Measurements from ENCODE around the gene MSH2.
"Not testable (repeated sequence)": the region's sequence is repeated elsewhere in the genome, so short reads cannot be mapped to it uniquely, and the experiment has no call there.

The MSH2 gene

GRCh38 chr2:47402805-47403608, at the start of gene MSH2:
Gene MSH2 (plus strand): TSS chr2:47403156. CDS start chr2:47403192, 36 bp downstream.
- peak; percentile 66 for DNase-seq (ENCODE audit: low read depth)

GRCh38 chr2:47354013-47354847, 48.7 kb upstream of the MSH2 start:
- no peak for DNase-seq (ENCODE audit: low read depth)

GRCh38 chr2:47354848-47355204, 48.1 kb upstream of the MSH2 start:
- DNase-seq (ENCODE audit: low read depth), result no peak

GRCh38 chr2:47357483-47357882, 45.5 kb upstream of the MSH2 start:
- no peak for DNase-seq (ENCODE audit: low read depth)

- no peak for DNase-seq (ENCODE audit: low read depth)
Observed at GRCh38 chr2:47359375-47359868, 43.5 kb upstream of the MSH2 start.

GRCh38 chr2:47360283-47360682, 42.7 kb upstream of the MSH2 start:
- no peak for DNase-seq (ENCODE audit: low read depth)

GRCh38 chr2:47360927-47361326, 42.0 kb upstream of the MSH2 start:
- DNase-seq (ENCODE audit: low read depth), result peak; percentile 37

- not testable (repeated sequence) for DNase-seq (ENCODE audit: low read depth)
Observed at GRCh38 chr2:47361505-47362229, 41.3 kb upstream of the MSH2 start.

- no peak for DNase-seq (ENCODE audit: low read depth)
Observed at GRCh38 chr2:47373747-47374146, 29.2 kb upstream of the MSH2 start.

GRCh38 chr2:47375307-47375706, 27.6 kb upstream of the MSH2 start:
- no peak for DNase-seq (ENCODE audit: low read depth)

GRCh38 chr2:47379384-47379783, 23.6 kb upstream of the MSH2 start:
- no peak for DNase-seq (ENCODE audit: low read depth)

GRCh38 chr2:47381408-47381807, 21.5 kb upstream of the MSH2 start:
- DNase-seq (ENCODE audit: low read depth), result no peak

GRCh38 chr2:47386551-47386950, 16.4 kb upstream of the MSH2 start:
- DNase-seq (ENCODE audit: low read depth), result no peak

- no peak for DNase-seq (ENCODE audit: low read depth)
Observed at GRCh38 chr2:47388888-47389287, 14.1 kb upstream of the MSH2 start.

GRCh38 chr2:47389692-47390091, 13.3 kb upstream of the MSH2 start:
- no peak for DNase-seq (ENCODE audit: low read depth)

GRCh38 chr2:47401789-47402554, 984 bp upstream of the MSH2 start:
- no peak for DNase-seq (ENCODE audit: low read depth)

- DNase-seq (ENCODE audit: low read depth), result peak; percentile 7
Observed at GRCh38 chr2:47402555-47402804, 476 bp upstream of the MSH2 start.

- DNase-seq (ENCODE audit: low read depth), result peak; percentile 9
Observed at GRCh38 chr2:47403609-47404193, 745 bp downstream of the MSH2 start.

GRCh38 chr2:47404356-47404755, 1.4 kb downstream of the MSH2 start:
- no peak for DNase-seq (ENCODE audit: low read depth)

GRCh38 chr2:47405757-47406156, 2.8 kb downstream of the MSH2 start:
- no peak for DNase-seq (ENCODE audit: low read depth)

- not testable (repeated sequence) for DNase-seq (ENCODE audit: low read depth)
Observed at GRCh38 chr2:47406649-47407330, 3.8 kb downstream of the MSH2 start.
